K562 (cell line): ENCODE results near the gene GIMAP1. TPM values are rescaled to one million over a fixed set of nuclear protein-coding genes. Genes with fewer than 3 reads are reported as not detected.

Source experiments
- ATAC-seq: fragments of 200-7000 bp; cut with Tn5 transposase; 3 replicates; pipeline ENCODE4 v1.9.1; 2020; ENCODE audit warnings: moderate library complexity
- BruUV-seq: library from RNA; stranded (reverse); fragments of 400-500 nt; replicated peaks from 2 replicates; lab custom pipeline; 2021; lab: Mats Ljungman, UMichigan
- CTCF ChIA-PET: fragments of 300-600 bp; formaldehyde crosslinking; extraction: SDS; loops from one replicate; lab custom pipeline; 2021; ENCODE audit warnings: low intra/inter-chr PET ratio; lab: Yijun Ruan, JAX
- POLR2A ChIA-PET: fragments of 300-600, 350-650 bp; sonication (Branson Sonifier 250); formaldehyde crosslinking; extraction: SDS; loops from one replicate; lab custom pipeline; 2021; ENCODE audit warnings: antibody characterized with exemption, inconsistent platforms; lab: Yijun Ruan, JAX
- DNase-seq, 4 experiments: peaks; one replicate each; pipeline versions ENCODE4 v3.0.0 to v3.0.0-alpha.2; 2011 to 2018; ENCODE audit warnings: low spot score in 3 of 4, mixed read lengths in 3 of 4; ENCODE audit errors: extremely low read depth in 1 of 4
- FAIRE-seq: peaks from 2 replicates; lab custom pipeline; 2011; peaks lifted over from hg19 to GRCh38; lab: Jason Lieb, UNC
- H2AFZ ChIP-seq: 2 replicates; pipeline ENCODE4 v1.6.0; 2011; ENCODE audit warnings: low read depth, low read length, control low read depth, inconsistent platforms
- H3K27ac ChIP-seq: fragments of 200-600 bp; 3 replicates; pipeline ENCODE4 v1.8.0; 2011; ENCODE audit warnings: low read depth, mild to moderate bottlenecking, control low read depth, inconsistent platforms, low read length, moderate library complexity, mixed read lengths; ENCODE audit errors: extremely low read depth
- H3K27me3 ChIP-seq, 2 experiments: fragments of 300-600 bp in 1 of 2; 2 replicates in 1 of 2; 3 replicates in 1 of 2; pipeline versions ENCODE4 v1.6.0 to v1.8.0; 2011; ENCODE audit warnings: inconsistent platforms in 2 of 2, low read length in 2 of 2, mild to moderate bottlenecking in 1 of 2, mixed read lengths in 1 of 2, moderate library complexity in 1 of 2; ENCODE audit not compliant: control insufficient read depth in 2 of 2, insufficient read depth in 2 of 2
- H3K36me3 ChIP-seq: fragments of 300-600 bp; 3 replicates; pipeline ENCODE4 v1.8.0; 2011; ENCODE audit warnings: mild to moderate bottlenecking, low read length, inconsistent platforms; ENCODE audit not compliant: control insufficient read depth, insufficient read depth
- H3K4me1 ChIP-seq, 2 experiments: fragments of 200-600 bp in 1 of 2; replicated peaks in 1 of 2; 2 replicates in 1 of 2; 3 replicates in 1 of 2; pipeline versions ENCODE4 v1.5.1 to v1.8.0; 2011; ENCODE audit warnings: inconsistent platforms in 2 of 2, low read length in 2 of 2, mild to moderate bottlenecking in 1 of 2, mixed read lengths in 1 of 2, moderate library complexity in 1 of 2; ENCODE audit not compliant: control insufficient read depth in 2 of 2, insufficient read depth in 2 of 2
- H3K4me2 ChIP-seq: 2 replicates; pipeline ENCODE4 v1.6.1; 2011; ENCODE audit warnings: low read length, control low read depth, inconsistent platforms, mixed read lengths; ENCODE audit not compliant: insufficient read depth
- H3K4me3 ChIP-seq: fragments of 200-600 bp; sonication (generic), shearing (Covaris generic); 2 replicates; pipeline ENCODE4 v1.5.1; 2016; ENCODE audit warnings: control low read depth, inconsistent platforms
- H3K79me2 ChIP-seq: fragments of 200-600 bp; 3 replicates; pipeline ENCODE4 v1.8.0; 2011; ENCODE audit warnings: low read length, inconsistent platforms; ENCODE audit not compliant: control insufficient read depth, insufficient read depth
- H3K9ac ChIP-seq, 2 experiments: 2 replicates each; pipeline versions ENCODE4 v1.6.0 to v1.6.1; 2011; ENCODE audit warnings: low read depth in 2 of 2, low read length in 2 of 2, control low read depth in 1 of 2, inconsistent platforms in 1 of 2, mild to moderate bottlenecking in 1 of 2, mixed read lengths in 1 of 2; ENCODE audit not compliant: insufficient read depth in 1 of 2
- H3K9me1 ChIP-seq: one replicate; pipeline ENCODE4 v1.6.0; 2011; ENCODE audit warnings: inconsistent platforms, mild to moderate bottlenecking, low read length, moderate library complexity; ENCODE audit not compliant: control insufficient read depth, insufficient read depth
- H3K9me3 ChIP-seq: replicated peaks from 2 replicates; pipeline ENCODE4 v1.5.1; 2011; ENCODE audit warnings: low read depth, low read length, inconsistent platforms; ENCODE audit not compliant: control insufficient read depth, insufficient read depth
- H4K20me1 ChIP-seq: replicated peaks from 2 replicates; pipeline ENCODE4 v1.6.1; 2011; ENCODE audit warnings: low read length, inconsistent platforms, mixed read lengths; ENCODE audit not compliant: control insufficient read depth, insufficient read depth
- E2F1 ChIP-seq: sonication (generic); formaldehyde crosslinking; IDR thresholded peaks from 2 replicates; pipeline ENCODE4 v1.8.1; 2023; ENCODE audit warnings: mild to moderate bottlenecking, missing genetic modification reagents, moderate library complexity
- GMEB1 ChIP-seq: fragments of 250-450 bp; sonication (Bioruptor Pico); IDR thresholded peaks from 2 replicates; pipeline ENCODE4 v1.4.0; 2020; ENCODE audit warnings: mild to moderate bottlenecking
- RHOXF2B ChIP-seq: fragments of 250-450 bp; sonication (Bioruptor Pico); conservative IDR thresholded peaks from 2 replicates; pipeline ENCODE4 v1.5.1; 2021
- SPI1 ChIP-seq: IDR thresholded peaks from 2 replicates; pipeline ENCODE4 v1.6.1; 2011; ENCODE audit warnings: low read depth, low read length, control low read depth, borderline replicate concordance
- ZC3H4 ChIP-seq: sonication (generic); formaldehyde crosslinking; IDR thresholded peaks from 2 replicates; pipeline ENCODE4 v1.9.0; 2021; ENCODE audit warnings: missing genetic modification reagents, borderline replicate concordance
- ZHX1 ChIP-seq: fragments of 150-350 bp; conservative IDR thresholded peaks from 2 replicates; pipeline ENCODE4 v1.6.1; 2014; ENCODE audit warnings: low read length
- ZNF23 ChIP-seq: fragments of 250-450 bp; sonication (Bioruptor Pico); IDR thresholded peaks from 2 replicates; pipeline ENCODE4 v1.4.0; 2020; ENCODE audit warnings: mild to moderate bottlenecking
- ZNF586 ChIP-seq: fragments of 450-650 bp; formaldehyde crosslinking; conservative IDR thresholded peaks from 2 replicates; pipeline ENCODE4 v1.4.0; 2020; ENCODE audit warnings: mild to moderate bottlenecking, moderate library complexity
- WGBS: fragments of 100-300 bp; shearing (Covaris generic); methylation state at CpG from one replicate; pipeline ENCODE4 v1.1.6; 2016; ENCODE audit warnings: low coverage, mixed read lengths; ENCODE audit not compliant: insufficient coverage; ENCODE audit errors: missing lambda C conversion rate; 5-methylcytosine and 5-hydroxymethylcytosine counted together
- in situ Hi-C: fragments of 300-500 bp; cut with MboI; formaldehyde crosslinking; loops from 4 replicates; pipeline ENCODE4 v1.15.0; 2018; ENCODE audit warnings: inconsistent platforms, mixed read lengths
- intact Hi-C: fragments of 100-400 bp; cut with micrococcal nuclease; formaldehyde crosslinking; loops from 2 replicates; pipeline ENCODE4 v1.14.2; 2022
- polyA plus RNA-seq, 8 experiments: library from polyadenylated mRNA; depleted of rRNA in 4 of 8; stranded (reverse) in 5 of 8; unstranded in 3 of 8; fragments of >200 nt; fragmentation: Nextera tagmentation in 2 of 8; fragmentation: Illumina TruSeq in 1 of 8; extraction: Ambion mirVana in 2 of 8; extraction: Trizol in 1 of 8; gene quantifications; 2 replicates each; pipeline versions ENCODE4 v1.2.1 to v1.2.3, GENCODE V29; 2011 to 2014; ENCODE audit warnings: inconsistent platforms in 1 of 8, missing spikeins in 1 of 8
- total RNA-seq, 7 experiments: library from RNA; depleted of rRNA in 6 of 7; stranded (reverse); fragments of >200 nt in 6 of 7; fragmentation: Illumina TruSeq in 2 of 7; extraction: Trizol in 2 of 7; gene quantifications; 2 replicates each; pipeline versions ENCODE4 v1.2.1 to v1.2.3, GENCODE V29; 2011 to 2021; ENCODE audit warnings: low replicate concordance in 1 of 7

The GIMAP1 gene
- total and polyA plus RNA-seq, 9 of the 15 experiments (the other 6 are each of a cell fraction or from before 2014, with no cell fraction given) = 0.04 to 0.13 TPM; not detected in 7

- H2AFZ ChIP-seq = no peak overlapping the region
- no peaks in the 10 kb centered on the region for H3K9me1 ChIP-seq
- no peaks in the 10 kb centered on the region for H3K36me3 ChIP-seq
- DNase-seq (peak in 1 of 4 experiments; percentile 3), FAIRE-seq (no peak), ATAC-seq (no peak)
- TF ChIP-seq E2F1 (CRISPR knock-in tag) = no peak
- no peak for TF ChIP-seq ZC3H4 (CRISPR knock-in tag)
- no peak for TF ChIP-seq ZHX1
- no peak for TF ChIP-seq ZNF23 (CRISPR knock-in tag)
- no peak for TF ChIP-seq ZNF586 (CRISPR knock-in tag)
- no peak for TF ChIP-seq GMEB1 (CRISPR knock-in tag)
- TF ChIP-seq RHOXF2B (CRISPR knock-in tag) = no peak
- no peak for TF ChIP-seq SPI1
- WGBS = 0% methylated on average over 3 of the region's 3 CpGs
- in situ Hi-C loops = loop anchor here (25.0 kb wide), 1 partner anchor 469 kb away; no protein-coding TSS in a partner anchor
- H3K9me3 ChIP-seq = no peaks in the 10 kb centered on the region
- CTCF ChIA-PET = interaction anchor here (0.6 to 1.7 kb wide), 2 partner anchors 308 to 470 kb away, joined by 4 to 6 read pairs; no protein-coding TSS in a partner anchor
- H3K9ac ChIP-seq = no peak overlapping the region
- no peak overlapping the region for H3K4me2 ChIP-seq
- POLR2A ChIA-PET = no interaction called here
- no TSS peak for BruUV-seq
- H3K4me1 ChIP-seq = no peaks in the 10 kb centered on the region
- intact Hi-C loops = loop anchor here (5.0 to 10.0 kb wide), 3 partner anchors 231 to 469 kb away; no protein-coding TSS in a partner anchor
- H3K4me3 ChIP-seq = no peak overlapping the region
- H3K27ac ChIP-seq = no peak overlapping the region
- peaks cover 2 to 11% of the 10 kb centered on the region in 2 experiments; a peak in 3 of 5 replicates for H3K27me3 ChIP-seq
- H4K20me1 ChIP-seq = no peaks in the 10 kb centered on the region
- H3K79me2 ChIP-seq = no peaks in the 10 kb centered on the region
Measured at GRCh38 chr7:150756166-150756565, 39.8 kb downstream of the GIMAP1 start.
